Left renal cortex interstitium (tissue), 4 donors: Measurements from ENCODE around the gene PITX1. TPM values are rescaled to one million over a fixed set of nuclear protein-coding genes. Genes with fewer than 3 reads are reported as not detected.
"Not testable (repeated sequence)": the region's sequence is repeated elsewhere in the genome, so short reads cannot be mapped to it uniquely, and the experiment has no call there.

Experiments
- DNase-seq, 4 donors: peaks; one replicate each; pipeline ENCODE4 v3.0.0-alpha.2; 2013; ENCODE audit warnings: low read depth in 4 of 4, low spot score in 2 of 4, missing footprints in 1 of 4
- polyA plus RNA-seq, 4 donors: library from polyadenylated mRNA; unstranded; fragments of 120-200 nt; gene quantifications; one replicate each; pipeline ENCODE4 v1.2.1, GENCODE V29; 2013; ENCODE audit not compliant: insufficient read length in 4 of 4

PITX1 gene
- under 1 TPM in 1 of 4 donors, not detected in 3; 0.05 TPM for polyA plus RNA-seq

GRCh38 chr5:135033901-135034235 is at the start of gene PITX1:
TSS of gene PITX1 (minus strand) at chr5:135034228. CDS start at chr5:135033881, 347 bp downstream.
- DNase-seq: no peak

GRCh38 chr5:135083334-135083733 is 49.3 kb upstream of the PITX1 start:
- not testable (repeated sequence) for DNase-seq

GRCh38 chr5:135081240-135081639 is 47.2 kb upstream of the PITX1 start:
- DNase-seq: no peak

GRCh38 chr5:135079760-135080159 is 45.7 kb upstream of the PITX1 start:
- no peak for DNase-seq

- DNase-seq: no peak
Measured at GRCh38 chr5:135079099-135079681, 45.2 kb upstream of the PITX1 start.

- DNase-seq: no peak
Measured at GRCh38 chr5:135076801-135077200, 42.8 kb upstream of the PITX1 start.

- no peak for DNase-seq
Measured at GRCh38 chr5:135076051-135076491, 42.0 kb upstream of the PITX1 start.

- no peak for DNase-seq
Measured at GRCh38 chr5:135075621-135076020, 41.6 kb upstream of the PITX1 start.

GRCh38 chr5:135073761-135074345 is 39.8 kb upstream of the PITX1 start:
- DNase-seq: no peak

- no peak for DNase-seq
Measured at GRCh38 chr5:135072387-135073281, 38.6 kb upstream of the PITX1 start.

- no peak for DNase-seq
Measured at GRCh38 chr5:135071311-135071710, 37.3 kb upstream of the PITX1 start.

- DNase-seq: no peak
Measured at GRCh38 chr5:135069895-135070657, 36.0 kb upstream of the PITX1 start.

- no peak for DNase-seq
Measured at GRCh38 chr5:135069016-135069770, 35.2 kb upstream of the PITX1 start.

GRCh38 chr5:135067587-135067986 is 33.6 kb upstream of the PITX1 start:
- DNase-seq: no peak

- DNase-seq: no peak
Measured at GRCh38 chr5:135066781-135067180, 32.8 kb upstream of the PITX1 start.

- no peak for DNase-seq
Measured at GRCh38 chr5:135065306-135066265, 31.6 kb upstream of the PITX1 start.

- DNase-seq: no peak
Measured at GRCh38 chr5:135064235-135064570, 30.2 kb upstream of the PITX1 start.

GRCh38 chr5:135063511-135064234 is 29.6 kb upstream of the PITX1 start:
- DNase-seq: no peak

- DNase-seq: no peak
Measured at GRCh38 chr5:135063056-135063445, 29.0 kb upstream of the PITX1 start.
